HEK293 (cell line): ENCODE data around the gene CCDC187.

Source experiments
- CTCF ChIA-PET: fragments of 350-600 bp; formaldehyde crosslinking; extraction: SDS; loops from one replicate; lab custom pipeline; 2021; ENCODE audit warnings: antibody characterized with exemption; lab: Yijun Ruan, JAX
- POLR2A ChIA-PET: fragments of 300-600 bp; formaldehyde crosslinking; extraction: SDS; loops from one replicate; lab custom pipeline; 2020; ENCODE audit warnings: antibody characterized with exemption, inconsistent platforms; lab: Yijun Ruan, JAX
- H3K27ac ChIP-seq: fragments of 200-500 bp; sonication (Bioruptor generic); 2 replicates; pipeline ENCODE4 v1.5.1; 2014; ENCODE audit warnings: low read depth, low read length, control low read depth, inconsistent platforms; ENCODE audit errors: extremely low read depth
- H3K36me3 ChIP-seq, 2 experiments: fragments of 200-500 bp in 1 of 2; sonication (Bioruptor generic) in 1 of 2; 1 replicate in 1 of 2; 2 replicates in 1 of 2; pipeline ENCODE4 v1.5.1; 2014 to 2017; ENCODE audit warnings: inconsistent platforms in 2 of 2, low read length in 2 of 2; ENCODE audit not compliant: control insufficient read depth in 2 of 2, insufficient read depth in 1 of 2
- H3K4me1 ChIP-seq: fragments of 200-500 bp; sonication (Bioruptor generic); 2 replicates; pipeline ENCODE4 v1.5.1; 2014; ENCODE audit warnings: mild to moderate bottlenecking, low read length, inconsistent platforms; ENCODE audit not compliant: control insufficient read depth, insufficient read depth
- H3K4me3 ChIP-seq: 2 replicates; pipeline ENCODE4 v1.5.1; 2011; ENCODE audit warnings: low read depth, mild to moderate bottlenecking, control low read depth, low read length, moderate library complexity
- H3K9me3 ChIP-seq: fragments of 200-500 bp; sonication (Bioruptor generic); 2 replicates; pipeline ENCODE4 v1.5.1; 2014; ENCODE audit warnings: low read depth, low read length, inconsistent platforms; ENCODE audit not compliant: control insufficient read depth, insufficient read depth
- EGR2 ChIP-seq: fragments of 450-650 bp; formaldehyde crosslinking; IDR thresholded peaks from 2 replicates; pipeline ENCODE4 v1.5.1; 2016; ENCODE audit warnings: low read depth, missing biosample characterization, missing genetic modification characterization
- GLI4 ChIP-seq: fragments of 450-650 bp; formaldehyde crosslinking; IDR thresholded peaks from 2 replicates; pipeline ENCODE4 v1.5.1; 2016; ENCODE audit warnings: missing biosample characterization, missing genetic modification characterization
- HOXA7 ChIP-seq: sonication (generic); formaldehyde crosslinking; IDR thresholded peaks from 2 replicates; pipeline ENCODE4 v1.8.1; 2022; ENCODE audit warnings: missing genetic modification reagents, borderline replicate concordance
- KLF16 ChIP-seq: fragments of 450-650 bp; formaldehyde crosslinking; IDR thresholded peaks from 2 replicates; pipeline ENCODE4 v1.5.1; 2017; ENCODE audit warnings: missing biosample characterization, missing genetic modification characterization
- KLF7 ChIP-seq: fragments of 450-650 bp; formaldehyde crosslinking; IDR thresholded peaks from 2 replicates; pipeline ENCODE4 v1.5.1; 2016; ENCODE audit warnings: missing biosample characterization, missing genetic modification characterization, borderline replicate concordance
- SETDB1 ChIP-seq: IDR thresholded peaks from one replicate; pipeline ENCODE4 v1.6.1; 2017; ENCODE audit warnings: mild to moderate bottlenecking, low read length, moderate library complexity, mixed read lengths; ENCODE audit not compliant: insufficient read length
- ZBTB48 ChIP-seq: fragments of 450-650 bp; formaldehyde crosslinking; IDR thresholded peaks from 2 replicates; pipeline ENCODE4 v1.5.1; 2016; ENCODE audit warnings: missing biosample characterization, missing genetic modification characterization
- ZEB2 ChIP-seq: fragments of 450-650 bp; formaldehyde crosslinking; IDR thresholded peaks from 2 replicates; pipeline ENCODE4 v1.5.1; 2016; ENCODE audit warnings: missing biosample characterization, missing genetic modification characterization
- ZNF132 ChIP-seq: fragments of 450-650 bp; formaldehyde crosslinking; IDR thresholded peaks from 2 replicates; pipeline ENCODE4 v1.5.1; 2017; ENCODE audit warnings: missing biosample characterization, missing genetic modification characterization, borderline replicate concordance
- ZNF214 ChIP-seq: fragments of 450-650 bp; formaldehyde crosslinking; IDR thresholded peaks from 2 replicates; pipeline ENCODE4 v1.5.1; 2017; ENCODE audit warnings: missing biosample characterization, mild to moderate bottlenecking, missing genetic modification characterization, borderline replicate concordance
- ZNF266 ChIP-seq: fragments of 450-650 bp; formaldehyde crosslinking; IDR thresholded peaks from 2 replicates; pipeline ENCODE4 v1.5.1; 2016; ENCODE audit warnings: missing biosample characterization, missing genetic modification characterization, low read depth
- ZNF292 ChIP-seq: fragments of 450-650 bp; formaldehyde crosslinking; IDR thresholded peaks from 2 replicates; pipeline ENCODE4 v1.5.1; 2016; ENCODE audit warnings: low read depth, missing biosample characterization, missing genetic modification characterization, borderline replicate concordance
- ZNF324 ChIP-seq: fragments of 450-650 bp; formaldehyde crosslinking; IDR thresholded peaks from 2 replicates; pipeline ENCODE4 v1.5.1; 2016; ENCODE audit warnings: missing biosample characterization, missing genetic modification characterization
- ZNF501 ChIP-seq: fragments of 450-650 bp; formaldehyde crosslinking; IDR thresholded peaks from 2 replicates; pipeline ENCODE4 v1.5.1; 2016; ENCODE audit warnings: missing biosample characterization, missing genetic modification characterization
- ZNF530 ChIP-seq: fragments of 450-650 bp; formaldehyde crosslinking; IDR thresholded peaks from 2 replicates; pipeline ENCODE4 v1.5.1; 2016; ENCODE audit warnings: low read depth, missing biosample characterization, missing genetic modification characterization
- ZNF544 ChIP-seq: fragments of 450-650 bp; formaldehyde crosslinking; IDR thresholded peaks from 2 replicates; pipeline ENCODE4 v1.5.0; 2017; ENCODE audit warnings: missing biosample characterization, missing genetic modification characterization
- ZNF560 ChIP-seq: fragments of 450-650 bp; formaldehyde crosslinking; IDR thresholded peaks from 2 replicates; pipeline ENCODE4 v1.5.1; 2017; ENCODE audit warnings: missing biosample characterization, missing genetic modification characterization, borderline replicate concordance
- ZNF654 ChIP-seq: fragments of 450-650 bp; formaldehyde crosslinking; IDR thresholded peaks from 2 replicates; pipeline ENCODE4 v1.5.1; 2016; ENCODE audit warnings: low read depth, missing biosample characterization, missing genetic modification characterization
- TF ChIP-seq, protein P1 (sequence below): fragments of 450-650 bp; formaldehyde crosslinking; IDR thresholded peaks from 2 replicates; pipeline ENCODE4; 2016; ENCODE audit warnings: missing biosample characterization, missing genetic modification characterization
- TF ChIP-seq, protein P2 (sequence below): fragments of 450-650 bp; formaldehyde crosslinking; conservative IDR thresholded peaks from 2 replicates; pipeline ENCODE4 v1.5.1; 2016; ENCODE audit warnings: low read depth, missing biosample characterization, missing genetic modification characterization

CCDC187 gene

DNA sequence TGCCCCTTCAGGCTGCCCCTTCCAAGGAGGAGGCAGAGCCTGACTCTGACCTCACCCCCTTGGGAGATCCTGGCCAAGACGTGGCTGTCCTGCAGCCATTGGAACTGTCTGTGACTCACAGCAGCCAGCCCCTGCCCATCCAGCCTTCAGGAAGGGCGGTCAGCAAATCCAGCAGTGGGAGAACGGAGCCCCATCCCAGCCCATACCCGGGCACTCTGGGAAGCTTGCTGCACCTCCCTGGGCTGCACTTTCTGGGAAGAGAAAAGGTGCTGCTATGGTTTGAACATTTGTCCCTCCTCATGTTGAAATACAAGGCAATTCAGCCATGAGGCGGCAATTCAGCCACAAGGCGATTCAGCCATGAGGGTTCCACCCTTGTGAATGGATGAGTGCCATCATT lies 24.4 kb downstream of the CCDC187 start:
- Histone ChIP-seq H3K4me3 (no peak overlapping the region), H3K9me3 (no peaks in the 10 kb centered on the region), H3K27ac (no peak overlapping the region), H3K4me1 (no peaks in the 10 kb centered on the region), H3K36me3 (no peaks in the 10 kb centered on the region)
- TF ChIP-seq ZNF132 (tag by site-specific recombination), result no peak
- no peak for TF ChIP-seq KLF7 (tag by site-specific recombination)
- TF ChIP-seq ZNF654 (tag by site-specific recombination), result no peak
- TF ChIP-seq ZNF501 (tag by site-specific recombination), result no peak
- TF ChIP-seq ZBTB48 (tag by site-specific recombination), result no peak
- CTCF ChIA-PET, result interaction anchor here (1.8 kb wide), 2 partner anchors 12 to 60 kb away, joined by 5 to 6 read pairs; no protein-coding TSS in a partner anchor
- POLR2A ChIA-PET, result interaction anchor here (1.0 kb wide), 1 partner anchor 25 kb away, joined by 3 read pairs; no protein-coding TSS in a partner anchor

DNA sequence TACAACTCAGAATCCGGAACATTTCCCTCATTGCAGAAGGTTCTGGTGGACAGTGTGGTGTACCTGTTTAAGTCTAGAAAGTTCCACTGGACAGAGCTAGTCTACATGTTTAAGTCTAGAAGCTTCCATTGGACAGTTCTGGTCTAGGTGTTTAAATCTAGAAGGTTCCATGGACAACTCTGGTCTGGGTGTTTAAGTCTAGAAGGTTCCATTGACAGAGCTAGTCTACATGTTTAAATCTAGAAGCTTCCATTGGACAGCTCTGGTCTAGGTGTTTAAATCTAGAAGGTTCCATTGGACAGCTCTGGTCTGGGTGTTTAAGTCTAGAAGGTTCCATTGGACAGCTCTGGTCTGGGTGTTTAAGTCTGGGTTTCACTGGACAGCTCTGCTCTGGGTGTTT lies 25.0 kb downstream of the CCDC187 start:
- no peaks in the 10 kb centered on the region for H3K9me3 ChIP-seq
- H3K4me1 ChIP-seq, result no peaks in the 10 kb centered on the region
- no peak overlapping the region for H3K27ac ChIP-seq
- no peak overlapping the region for H3K4me3 ChIP-seq
- no peaks in the 10 kb centered on the region for H3K36me3 ChIP-seq
- no peak for TF ChIP-seq ZNF214 (tag by site-specific recombination)
- no peak for TF ChIP-seq KLF16
- TF ChIP-seq, protein P1, sequence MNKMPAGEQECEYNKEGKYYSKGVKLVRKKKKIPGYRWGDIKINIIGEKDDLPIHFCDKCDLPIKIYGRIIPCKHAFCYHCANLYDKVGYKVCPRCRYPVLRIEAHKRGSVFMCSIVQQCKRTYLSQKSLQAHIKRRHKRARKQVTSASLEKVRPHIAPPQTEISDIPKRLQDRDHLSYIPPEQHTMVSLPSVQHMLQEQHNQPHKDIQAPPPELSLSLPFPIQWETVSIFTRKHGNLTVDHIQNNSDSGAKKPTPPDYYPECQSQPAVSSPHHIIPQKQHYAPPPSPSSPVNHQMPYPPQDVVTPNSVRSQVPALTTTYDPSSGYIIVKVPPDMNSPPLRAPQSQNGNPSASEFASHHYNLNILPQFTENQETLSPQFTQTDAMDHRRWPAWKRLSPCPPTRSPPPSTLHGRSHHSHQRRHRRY (tag by site-specific recombination), result no peak
- TF ChIP-seq GLI4, result no peak
- no peak for TF ChIP-seq ZNF530 (tag by site-specific recombination)
- TF ChIP-seq ZNF292 (tag by site-specific recombination), result no peak
- TF ChIP-seq SETDB1, result no peak
- TF ChIP-seq HOXA7 (CRISPR knock-in tag), result no peak
- no peak for TF ChIP-seq ZNF324 (tag by site-specific recombination)
- no peak for TF ChIP-seq ZNF544
- TF ChIP-seq ZEB2 (tag by site-specific recombination), result no peak
- TF ChIP-seq, protein P2, sequence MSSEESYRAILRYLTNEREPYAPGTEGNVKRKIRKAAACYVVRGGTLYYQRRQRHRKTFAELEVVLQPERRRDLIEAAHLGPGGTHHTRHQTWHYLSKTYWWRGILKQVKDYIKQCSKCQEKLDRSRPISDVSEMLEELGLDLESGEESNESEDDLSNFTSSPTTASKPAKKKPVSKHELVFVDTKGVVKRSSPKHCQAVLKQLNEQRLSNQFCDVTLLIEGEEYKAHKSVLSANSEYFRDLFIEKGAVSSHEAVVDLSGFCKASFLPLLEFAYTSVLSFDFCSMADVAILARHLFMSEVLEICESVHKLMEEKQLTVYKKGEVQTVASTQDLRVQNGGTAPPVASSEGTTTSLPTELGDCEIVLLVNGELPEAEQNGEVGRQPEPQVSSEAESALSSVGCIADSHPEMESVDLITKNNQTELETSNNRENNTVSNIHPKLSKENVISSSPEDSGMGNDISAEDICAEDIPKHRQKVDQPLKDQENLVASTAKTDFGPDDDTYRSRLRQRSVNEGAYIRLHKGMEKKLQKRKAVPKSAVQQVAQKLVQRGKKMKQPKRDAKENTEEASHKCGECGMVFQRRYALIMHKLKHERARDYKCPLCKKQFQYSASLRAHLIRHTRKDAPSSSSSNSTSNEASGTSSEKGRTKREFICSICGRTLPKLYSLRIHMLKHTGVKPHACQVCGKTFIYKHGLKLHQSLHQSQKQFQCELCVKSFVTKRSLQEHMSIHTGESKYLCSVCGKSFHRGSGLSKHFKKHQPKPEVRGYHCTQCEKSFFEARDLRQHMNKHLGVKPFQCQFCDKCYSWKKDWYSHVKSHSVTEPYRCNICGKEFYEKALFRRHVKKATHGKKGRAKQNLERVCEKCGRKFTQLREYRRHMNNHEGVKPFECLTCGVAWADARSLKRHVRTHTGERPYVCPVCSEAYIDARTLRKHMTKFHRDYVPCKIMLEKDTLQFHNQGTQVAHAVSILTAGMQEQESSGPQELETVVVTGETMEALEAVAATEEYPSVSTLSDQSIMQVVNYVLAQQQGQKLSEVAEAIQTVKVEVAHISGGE, result no peak
- TF ChIP-seq EGR2 (tag by site-specific recombination), result no peak
- TF ChIP-seq ZNF560 (tag by site-specific recombination), result no peak
- TF ChIP-seq ZNF266 (tag by site-specific recombination), result no peak
- CTCF ChIA-PET, result interaction anchor here (0.6 to 1.9 kb wide), 7 partner anchors 12 to 310 kb away, joined by 3 to 9 read pairs (median 5); no protein-coding TSS in a partner anchor
- POLR2A ChIA-PET, result interaction anchor here (0.8 to 1.0 kb wide), 2 partner anchors 11 to 24 kb away, joined by 3 read pairs; no protein-coding TSS in a partner anchor
